Stimulated activated CD4-positive, alpha-beta T cell treated with anti-CD3 and anti-CD28 coated beads, Interleukin-1b, Interleukin-23, amount 100 ng/mL, for 4 hours (primary cell): ENCODE results near the gene ZNF830.
"Not testable (repeated sequence)": the region's sequence is repeated elsewhere in the genome, so short reads cannot be mapped to it uniquely, and the experiment has no call there.

ENCODE experiments used
- DNase-seq, 2 donors: peaks; one replicate each; pipeline ENCODE4 v3.0.0-alpha.2; 2020; ENCODE audit warnings: low read depth in 2 of 2

ZNF830 gene

DNA sequence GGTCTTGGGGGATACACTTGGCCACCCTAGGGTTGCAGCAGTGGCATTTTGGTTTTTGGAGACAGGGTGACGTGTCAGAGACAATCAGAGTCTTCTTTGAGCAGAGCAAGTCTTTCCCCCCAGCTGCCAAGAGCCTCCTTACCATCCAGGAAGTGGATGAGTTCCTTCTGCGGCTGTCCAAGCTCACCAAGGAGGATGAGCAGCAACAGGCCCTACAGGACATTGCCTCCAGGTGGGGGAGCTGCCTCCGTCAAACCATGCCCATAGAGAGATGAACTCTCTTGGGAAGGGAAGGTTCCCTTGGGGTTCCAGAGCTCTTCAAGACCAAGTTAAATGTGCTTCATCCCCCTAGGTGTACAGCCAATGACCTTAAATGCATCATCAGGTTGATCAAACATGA lies 30.3 kb downstream of the ZNF830 start:
- DNase-seq, result no peak

DNA sequence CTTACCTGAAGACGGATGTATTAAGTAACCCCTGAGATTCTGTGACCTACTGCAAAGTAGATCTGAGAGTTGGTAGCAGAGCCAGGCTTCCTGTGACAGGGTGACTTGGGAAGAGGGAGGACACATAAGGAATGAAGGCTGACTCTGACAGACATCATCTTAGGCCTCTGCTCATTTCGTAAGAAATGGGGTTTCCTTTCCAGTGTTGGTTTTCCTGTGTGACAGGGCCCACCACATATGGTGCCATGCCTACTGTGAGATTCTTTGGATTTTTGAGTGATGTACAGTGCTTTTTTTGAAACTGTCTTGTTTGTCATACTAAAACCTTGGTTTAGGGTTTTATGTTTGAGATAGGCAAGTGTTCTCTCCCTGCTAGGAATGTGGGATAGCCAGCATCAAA lies 31.7 kb downstream of the ZNF830 start:
- no peak for DNase-seq

DNA sequence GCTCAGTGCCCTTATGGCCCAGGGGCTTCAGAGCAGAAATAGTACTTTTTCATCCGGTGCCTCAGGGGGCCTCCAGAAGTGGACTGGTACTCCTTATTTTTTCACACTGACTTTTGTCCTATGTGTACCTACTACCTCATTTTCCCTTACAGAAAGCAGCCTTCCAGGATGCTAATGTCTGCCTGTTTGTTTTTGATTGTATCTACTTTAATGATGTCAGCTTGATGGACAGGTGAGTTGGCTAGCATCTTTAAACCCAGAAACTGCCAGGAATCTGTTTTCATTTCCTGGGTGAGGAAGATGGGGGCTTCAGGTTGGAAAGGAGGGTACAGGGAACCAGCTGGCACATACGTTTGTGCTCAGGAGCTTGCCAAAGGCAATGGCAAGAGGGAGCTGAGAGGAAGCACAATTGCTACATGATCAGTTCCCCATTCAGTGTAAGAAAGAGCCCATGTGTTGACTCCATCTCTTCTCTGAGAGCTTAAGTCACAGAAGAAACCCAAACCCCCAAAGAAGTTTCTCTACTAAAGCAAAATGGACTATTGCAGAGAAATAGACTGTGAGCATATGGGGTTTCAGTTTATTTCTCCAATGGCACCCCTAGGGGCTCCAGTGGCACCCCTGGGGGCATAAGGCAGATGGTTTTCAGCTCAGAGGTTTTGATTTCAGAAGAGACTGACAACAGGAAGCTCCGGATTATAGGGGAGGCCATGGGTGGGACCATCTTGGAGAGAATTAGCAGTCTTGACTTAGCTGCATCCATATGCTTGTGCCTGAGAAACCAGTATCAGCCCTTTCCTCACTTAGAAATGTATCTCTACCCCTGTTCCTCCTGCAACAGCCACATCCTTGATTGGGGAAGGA lies 35.3 kb downstream of the ZNF830 start:
- DNase-seq, result no peak

DNA sequence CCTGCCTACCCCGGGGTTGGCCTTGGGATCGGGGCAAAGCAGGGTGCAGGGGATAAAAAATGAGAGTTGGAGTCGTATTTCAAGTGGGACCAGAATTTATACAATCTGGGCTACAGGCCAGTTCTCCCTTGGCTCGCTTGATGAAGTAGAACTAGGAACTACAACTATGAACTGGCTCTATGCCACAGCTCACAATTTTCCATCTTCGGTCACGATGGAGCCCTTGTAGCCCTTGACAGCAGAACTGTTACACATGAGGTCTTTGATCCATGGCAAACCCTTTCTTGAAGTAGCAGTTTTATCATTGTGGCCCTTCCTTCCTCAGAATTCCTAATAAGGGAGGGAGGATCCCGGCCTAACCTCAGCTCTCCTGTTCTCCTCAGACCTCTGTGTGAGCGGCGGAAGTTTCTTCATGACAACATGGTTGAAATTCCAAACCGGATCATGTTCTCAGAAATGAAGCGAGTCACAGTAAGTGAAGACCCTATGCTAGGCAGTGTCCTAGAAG lies 36.1 kb downstream of the ZNF830 start:
- DNase-seq, result no peak

DNA sequence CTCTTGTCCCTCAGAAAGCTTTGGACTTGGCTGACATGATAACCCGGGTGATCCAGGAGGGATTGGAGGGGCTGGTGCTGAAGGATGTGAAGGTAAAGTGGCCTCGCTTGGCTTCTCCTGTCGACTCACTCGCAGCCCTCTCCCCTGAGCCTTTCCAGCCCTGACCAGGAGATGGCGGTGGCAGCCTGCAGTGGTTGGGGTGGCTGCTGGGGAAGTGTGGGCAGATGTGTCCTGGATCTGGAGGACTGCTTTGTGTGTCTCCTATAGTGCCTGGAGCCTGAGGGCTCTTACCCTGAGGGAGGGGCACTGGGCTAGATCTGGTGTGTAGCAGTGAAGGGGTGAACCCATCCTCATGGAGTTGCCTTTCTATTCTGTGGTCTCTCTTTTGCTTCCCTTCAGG lies 36.9 kb downstream of the ZNF830 start:
- DNase-seq, result peak; percentile 68 to 77

DNA sequence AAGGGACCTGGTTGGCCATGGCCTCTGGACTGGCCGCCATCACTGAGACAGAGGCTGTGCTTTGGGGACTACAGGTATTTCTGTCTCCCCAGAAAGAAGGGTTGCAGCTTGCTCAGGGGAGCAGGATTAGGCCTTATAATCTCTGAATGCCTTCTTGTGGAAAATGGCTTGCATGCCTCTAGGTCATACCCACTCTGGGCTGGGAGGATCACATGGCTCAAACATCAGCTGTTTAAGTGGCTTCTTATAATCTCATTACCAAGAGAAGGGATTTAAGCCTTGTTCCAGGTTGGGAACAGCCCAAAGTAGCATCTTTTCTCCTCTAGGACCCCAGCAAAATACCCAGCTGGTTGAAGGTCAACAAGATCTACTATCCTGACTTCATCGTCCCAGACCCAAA lies 38.1 kb downstream of the ZNF830 start:
- no peak for DNase-seq

DNA sequence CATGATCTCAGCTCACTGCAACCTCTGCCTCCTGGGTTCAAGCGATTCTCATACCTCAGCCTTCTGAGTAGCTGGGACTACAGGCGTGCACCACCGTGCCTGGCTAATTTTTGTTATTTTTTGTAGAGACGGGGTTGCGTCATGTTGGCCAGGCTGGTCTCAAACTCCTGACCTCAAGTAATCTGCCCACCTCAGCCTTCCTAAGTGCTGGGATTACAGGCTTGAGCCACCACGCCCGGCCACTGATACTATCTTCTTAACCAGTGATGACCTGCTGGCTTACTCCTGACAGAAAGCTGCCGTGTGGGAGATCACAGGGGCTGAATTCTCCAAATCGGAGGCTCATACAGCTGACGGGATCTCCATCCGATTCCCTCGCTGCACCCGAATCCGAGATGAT lies 39.6 kb downstream of the ZNF830 start:
- DNase-seq, result not testable (repeated sequence)

DNA sequence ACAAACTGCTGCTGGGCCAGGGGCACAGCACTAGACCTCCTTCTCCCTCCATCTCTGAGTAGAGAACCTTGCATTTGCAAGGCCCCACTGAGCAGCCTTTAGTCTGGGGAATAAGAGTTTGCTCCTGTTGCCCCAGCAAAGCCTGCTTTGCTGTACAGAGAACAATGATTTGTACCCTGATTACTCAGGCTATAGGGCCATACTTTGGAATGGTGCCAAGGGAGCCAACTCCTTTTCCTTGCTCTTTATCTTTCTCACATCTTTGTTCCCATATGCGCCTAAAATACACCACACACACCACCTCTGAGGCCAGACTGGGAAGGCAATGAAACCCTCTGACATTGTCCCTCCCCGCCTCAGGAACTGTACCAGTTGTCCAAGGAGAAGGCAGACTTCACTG lies 40.2 kb downstream of the ZNF830 start:
- DNase-seq, result no peak

DNA sequence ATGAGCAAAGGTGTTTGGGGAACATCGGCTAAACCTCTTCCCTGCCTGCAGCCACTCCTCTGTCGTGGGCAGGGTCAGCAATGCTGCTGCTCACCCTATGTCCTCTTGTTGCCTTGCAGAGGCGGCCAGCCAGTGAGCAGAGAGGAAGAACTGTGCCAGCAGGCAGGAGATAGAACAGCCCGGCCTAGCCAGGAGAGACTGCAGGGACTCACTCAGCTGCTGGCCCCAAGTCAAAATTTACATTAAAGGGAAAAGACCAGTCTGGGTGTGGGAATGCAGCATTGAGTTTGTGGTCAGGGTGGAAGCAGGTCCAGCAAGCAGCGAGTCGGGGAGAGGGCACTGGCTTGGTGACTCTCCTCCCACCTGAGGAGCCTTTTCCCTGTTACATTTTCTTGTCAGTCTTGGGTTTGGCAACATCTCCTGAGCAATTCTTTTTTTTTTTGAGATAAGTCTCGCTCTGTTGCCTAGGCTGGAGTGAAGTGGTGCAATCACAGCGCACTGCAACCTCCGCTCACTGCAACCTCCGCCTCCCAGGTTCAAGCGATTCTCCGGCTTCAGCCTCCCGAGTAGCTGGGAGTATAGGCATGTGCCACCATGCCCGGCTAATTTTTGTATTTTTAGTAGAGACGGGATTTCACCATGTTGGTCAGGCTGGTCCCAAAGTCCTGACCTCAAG lies 41.7 kb downstream of the ZNF830 start:
- no peak for DNase-seq

DNA sequence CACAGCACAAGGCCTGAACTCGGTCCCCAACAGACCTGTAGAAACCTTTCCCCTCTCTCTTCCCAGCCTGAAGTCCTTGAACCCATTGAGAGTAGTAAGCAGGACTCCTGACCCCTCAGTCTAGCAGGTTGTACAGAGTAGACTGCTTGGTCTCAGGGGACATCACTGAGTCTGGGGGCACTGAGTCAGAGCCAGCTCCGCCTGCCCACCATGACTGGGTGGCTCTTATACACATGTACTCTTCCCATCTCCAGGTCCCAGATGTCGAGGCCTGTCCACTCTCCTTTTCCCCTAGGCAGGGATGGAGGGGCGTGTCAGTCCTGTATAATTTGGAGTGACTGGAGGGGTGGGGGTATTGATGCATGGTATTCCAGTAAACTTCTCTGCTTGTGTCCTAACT lies 42.4 kb downstream of the ZNF830 start:
- no peak for DNase-seq

DNA sequence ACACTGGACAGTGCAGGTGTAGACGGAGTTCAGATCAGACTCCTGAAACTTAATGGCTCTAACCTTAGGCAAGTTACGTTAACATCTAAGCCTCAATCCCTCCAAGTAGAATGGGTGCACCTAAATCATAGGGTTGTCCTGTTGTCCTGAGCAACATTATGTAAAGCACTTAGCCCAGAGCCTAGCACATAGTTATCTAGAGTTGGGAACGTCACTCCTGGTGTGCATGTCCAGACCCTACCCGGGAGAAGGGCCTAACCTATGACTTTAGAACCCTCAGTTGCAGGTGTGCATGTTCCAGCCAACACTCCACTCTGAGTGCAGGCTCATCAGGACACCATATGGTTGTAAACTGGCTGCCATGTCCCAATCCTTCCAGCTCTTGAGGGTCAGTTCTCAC lies 45.0 kb downstream of the ZNF830 start:
- no peak for DNase-seq

DNA sequence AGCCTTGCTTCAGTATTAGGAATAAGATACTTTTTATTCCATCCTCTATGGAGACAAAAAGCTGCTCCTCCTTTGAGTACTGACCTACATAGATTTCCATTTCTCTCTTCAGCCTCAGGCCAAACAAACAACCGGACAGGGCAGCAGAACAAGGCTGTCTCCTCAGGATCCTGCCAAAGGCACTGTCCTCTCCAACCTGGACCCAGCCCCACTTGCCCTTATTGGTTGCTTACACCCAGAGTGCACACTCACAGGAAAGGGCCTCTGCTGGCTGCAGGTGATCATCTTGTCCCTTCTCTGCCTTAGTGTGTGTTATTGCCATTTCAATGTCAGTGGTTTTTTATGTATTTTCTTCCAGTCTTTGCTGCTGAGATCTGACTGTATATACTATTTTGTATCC lies 45.6 kb downstream of the ZNF830 start:
- DNase-seq, result no peak

DNA sequence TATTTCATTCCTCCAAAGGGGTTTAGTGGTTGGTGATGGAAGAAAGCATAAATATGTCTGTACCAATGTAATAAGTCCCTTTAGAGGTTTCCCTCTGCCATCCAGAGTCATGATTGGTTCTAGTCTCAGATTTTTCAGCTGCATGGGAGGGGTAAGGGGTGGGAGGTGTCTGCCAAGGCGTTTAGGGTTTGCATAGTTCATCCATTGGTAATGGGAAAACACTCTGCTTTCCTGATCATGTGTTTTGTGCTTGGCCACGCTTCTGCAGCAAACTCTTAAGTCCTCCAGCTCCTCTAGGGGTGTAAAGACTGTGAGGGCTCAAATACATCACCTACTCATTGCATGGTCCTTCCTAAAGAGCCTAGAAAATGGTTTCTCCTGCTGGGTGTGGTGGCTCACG lies 48.8 kb downstream of the ZNF830 start:
- no peak for DNase-seq

DNA sequence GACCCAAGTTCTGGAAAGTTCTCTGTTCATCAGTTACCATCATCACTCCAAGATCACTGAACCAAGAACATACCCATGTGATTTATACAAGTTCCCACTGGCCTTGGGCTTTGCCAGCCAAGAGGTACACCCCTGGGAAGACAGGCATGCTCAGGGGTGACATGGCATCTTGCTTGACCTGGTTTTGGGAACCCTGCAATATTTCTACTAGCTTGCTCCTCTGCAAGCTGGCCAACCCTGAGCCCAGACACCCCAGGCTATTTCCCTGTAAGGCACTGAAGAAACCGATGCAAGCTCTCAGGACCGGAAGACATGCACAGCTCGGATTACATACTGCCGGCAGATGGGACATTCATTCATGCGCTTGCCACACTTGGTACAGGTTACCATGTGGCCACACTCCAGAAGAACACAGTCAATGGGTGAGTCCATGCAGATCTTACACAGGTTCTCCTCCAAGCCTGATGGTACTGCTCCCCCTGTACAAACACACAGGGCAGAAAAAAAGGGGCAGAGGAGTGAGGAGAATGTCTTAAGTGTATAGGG lies 50.4 kb downstream of the ZNF830 start:
- DNase-seq, result no peak
